Effector memory CD4-positive, alpha-beta T cell (primary cell): ENCODE measurements around the gene HCRTR1.

ENCODE experiments used
- DNase-seq, 3 donors: peaks; one replicate each; pipeline ENCODE4 v3.0.0-alpha.2; 2020
- H3K27ac ChIP-seq: 2 replicates; pipeline ENCODE4 v1.7.0; 2013; ENCODE audit warnings: mild to moderate bottlenecking, low read length, moderate library complexity; ENCODE audit not compliant: insufficient read depth, poor library complexity, severe bottlenecking
- H3K27me3 ChIP-seq: replicated peaks from 2 replicates; pipeline ENCODE4 v1.7.0; 2013; ENCODE audit warnings: mild to moderate bottlenecking, low read length; ENCODE audit not compliant: insufficient read depth, control insufficient read depth, poor library complexity, severe bottlenecking
- H3K36me3 ChIP-seq: 2 replicates; pipeline ENCODE4 v1.7.0; 2013; ENCODE audit warnings: mild to moderate bottlenecking, low read length, moderate library complexity; ENCODE audit not compliant: control insufficient read depth, insufficient read depth
- H3K4me1 ChIP-seq: 2 replicates; pipeline ENCODE4 v1.7.0; 2013; ENCODE audit warnings: low read length, mild to moderate bottlenecking; ENCODE audit not compliant: control insufficient read depth, insufficient read depth, poor library complexity, severe bottlenecking
- H3K4me3 ChIP-seq: 2 replicates; pipeline ENCODE4 v1.7.0; 2013; ENCODE audit warnings: low read length, low read depth, mild to moderate bottlenecking; ENCODE audit not compliant: insufficient read depth, poor library complexity, severe bottlenecking
- H3K9me3 ChIP-seq: 2 replicates; pipeline ENCODE4 v1.7.0; 2013; ENCODE audit warnings: mild to moderate bottlenecking, low read length, moderate library complexity; ENCODE audit not compliant: control insufficient read depth

The HCRTR1 gene

GRCh38 chr1:31627301-31627929 lies 9.9 kb downstream of the HCRTR1 start:
- Histone ChIP-seq H3K4me3 (no peak overlapping the region), H3K27me3 (no peaks in the 10 kb centered on the region), H3K36me3 (peaks cover 60% of the 10 kb centered on the region), H3K27ac (no peak overlapping the region), H3K4me1 (no peaks in the 10 kb centered on the region), H3K9me3 (no peaks in the 10 kb centered on the region)
- no peak for DNase-seq

DNA sequence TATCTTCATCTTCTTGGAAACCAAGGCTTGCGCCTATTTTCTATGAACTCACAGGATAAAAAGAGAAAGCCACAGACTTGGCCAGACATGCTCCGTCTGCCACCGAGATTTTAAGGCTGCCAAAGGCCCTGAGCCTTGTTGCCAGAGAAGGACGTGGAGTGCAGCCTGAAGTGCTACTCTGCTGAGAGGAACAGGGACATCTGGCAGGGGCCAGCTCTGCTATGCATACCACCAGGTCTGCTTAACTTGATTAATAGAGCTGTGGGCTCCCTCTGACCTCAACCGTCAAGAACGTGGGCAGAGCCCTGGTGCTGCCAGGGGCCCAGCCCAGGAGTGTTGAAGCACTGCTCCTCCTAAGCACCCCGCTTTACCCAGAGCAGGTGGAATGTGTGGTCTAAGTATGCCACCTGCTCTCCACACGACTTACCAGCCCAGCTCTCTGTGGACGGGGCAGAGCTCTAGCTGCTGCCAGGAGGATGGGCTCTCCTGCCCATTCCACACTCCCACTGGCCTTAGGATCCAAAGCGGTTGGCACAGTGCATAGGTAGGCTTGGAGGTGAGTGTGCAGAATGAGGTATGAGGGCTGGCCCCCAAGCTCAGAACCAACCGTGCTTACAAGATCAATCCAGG lies 10.6 kb downstream of the HCRTR1 start:
- Histone ChIP-seq H3K4me3 (no peak overlapping the region), H3K27me3 (no peaks in the 10 kb centered on the region), H3K36me3 (peaks cover 66% of the 10 kb centered on the region), H3K4me1 (no peaks in the 10 kb centered on the region), H3K9me3 (no peaks in the 10 kb centered on the region), H3K27ac (no peak overlapping the region)
- no peak for DNase-seq

DNA sequence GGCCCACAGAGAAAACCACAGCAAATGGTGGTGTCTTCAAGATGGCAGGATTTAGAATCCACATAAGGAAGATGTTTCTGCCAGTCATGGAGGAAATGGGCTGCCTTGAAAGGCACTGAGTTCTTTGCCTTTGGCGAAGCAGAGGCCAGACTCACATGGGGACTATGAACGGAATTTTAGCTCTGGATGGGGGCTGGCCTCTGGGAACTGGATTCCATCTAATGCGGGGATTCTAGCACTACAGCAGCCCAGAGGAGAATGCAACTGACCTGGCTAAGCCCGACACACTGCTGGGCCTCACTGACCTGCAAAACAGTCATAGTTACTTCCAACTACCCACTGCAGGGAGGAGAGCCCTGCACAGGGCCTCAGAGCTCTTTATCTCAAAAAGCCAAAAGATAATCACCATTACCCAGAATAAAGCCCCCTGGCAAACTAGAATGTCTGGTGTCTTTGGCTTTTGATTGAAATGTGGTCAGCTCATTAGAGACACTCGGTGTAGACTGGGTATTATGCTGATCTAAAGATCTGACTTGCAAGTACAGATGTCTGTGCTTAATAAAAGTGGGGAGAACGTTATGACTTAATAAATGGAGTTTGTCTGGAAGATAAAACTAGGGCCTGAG lies 11.6 kb downstream of the HCRTR1 start:
- Histone ChIP-seq H3K36me3 (peaks cover 73% of the 10 kb centered on the region), H3K27me3 (no peaks in the 10 kb centered on the region), H3K4me1 (no peaks in the 10 kb centered on the region), H3K27ac (no peak overlapping the region), H3K9me3 (no peaks in the 10 kb centered on the region), H3K4me3 (no peak overlapping the region)
- no peak for DNase-seq

- no peak overlapping the region for H3K4me3 ChIP-seq
- H3K9me3 ChIP-seq, result no peaks in the 10 kb centered on the region
- H3K36me3 ChIP-seq, result peaks cover 76% of the 10 kb centered on the region
- H3K27me3 ChIP-seq, result no peaks in the 10 kb centered on the region
- DNase-seq, result no peak
- H3K4me1 ChIP-seq, result no peaks in the 10 kb centered on the region
- H3K27ac ChIP-seq, result no peak overlapping the region
Measured at GRCh38 chr1:31632649-31633048, 15.2 kb downstream of the HCRTR1 start.

GRCh38 chr1:31633117-31633516 lies 15.6 kb downstream of the HCRTR1 start:
- Histone ChIP-seq H3K36me3 (peaks cover 72% of the 10 kb centered on the region), H3K4me3 (no peak overlapping the region)

GRCh38 chr1:31637915-31638673 lies 20.6 kb downstream of the HCRTR1 start:
- Histone ChIP-seq H3K27me3 (no peaks in the 10 kb centered on the region), H3K4me1 (no peaks in the 10 kb centered on the region), H3K27ac (no peak overlapping the region), H3K36me3 (peaks cover 22% of the 10 kb centered on the region), H3K4me3 (no peak overlapping the region), H3K9me3 (no peaks in the 10 kb centered on the region)
- DNase-seq, result no peak

More at GRCh38 chr1:31633117-31633516, 15.6 kb downstream of the HCRTR1 start:
- H3K4me1 ChIP-seq, result no peaks in the 10 kb centered on the region
- DNase-seq, result no peak
- no peaks in the 10 kb centered on the region for H3K27me3 ChIP-seq
- H3K27ac ChIP-seq, result no peak overlapping the region
- H3K9me3 ChIP-seq, result no peaks in the 10 kb centered on the region

DNA sequence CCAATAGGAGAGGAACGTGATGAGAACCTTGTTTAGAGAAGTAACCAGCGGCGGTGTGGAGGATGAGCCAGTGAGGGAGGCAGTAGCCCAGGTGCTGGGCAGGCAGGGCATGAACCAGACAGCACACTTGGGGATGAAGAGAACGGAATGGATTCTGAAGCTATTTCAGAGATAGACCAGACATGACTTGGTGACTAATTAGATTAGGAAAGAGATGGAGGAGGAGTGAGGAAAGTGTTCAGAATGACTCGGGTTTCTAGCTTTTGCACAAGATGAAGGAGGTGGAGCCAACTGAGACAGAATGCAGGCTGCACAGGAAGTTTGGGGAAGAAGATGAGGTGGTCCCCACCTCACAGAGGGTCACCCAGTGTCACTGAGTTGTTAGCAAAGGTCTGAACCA lies 22.1 kb downstream of the HCRTR1 start:
- DNase-seq, result no peak
- H3K4me1 ChIP-seq, result peaks cover 8% of the 10 kb centered on the region

DNA sequence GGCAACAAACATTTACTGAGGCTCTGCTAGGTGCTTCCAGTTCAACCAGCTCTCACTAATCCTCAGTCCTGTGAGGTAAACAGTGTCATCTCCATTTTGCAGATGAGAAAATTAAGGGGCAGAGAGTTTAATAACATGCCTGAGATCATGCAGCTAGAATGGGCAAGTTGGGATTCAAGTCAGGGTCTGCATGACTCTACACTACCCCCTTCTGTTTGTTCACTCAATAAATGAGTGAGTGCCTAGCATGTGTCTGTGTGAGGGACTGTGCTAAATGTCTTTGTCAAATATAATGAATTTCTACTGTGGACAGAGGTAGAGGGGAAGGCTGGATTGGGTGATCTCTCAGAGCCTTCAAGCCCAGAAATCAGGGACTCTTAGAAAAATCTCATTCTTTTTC lies 22.7 kb downstream of the HCRTR1 start:
- no peaks in the 10 kb centered on the region for H3K27me3 ChIP-seq
- H3K27ac ChIP-seq, result no peak overlapping the region
- peaks cover 9% of the 10 kb centered on the region for H3K36me3 ChIP-seq
- DNase-seq, result no peak
- H3K4me1 ChIP-seq, result peaks cover 8% of the 10 kb centered on the region
- H3K9me3 ChIP-seq, result no peaks in the 10 kb centered on the region
- no peak overlapping the region for H3K4me3 ChIP-seq

More for the DNA sequence above, 22.1 kb downstream of the HCRTR1 start:
- Histone ChIP-seq H3K36me3 (peaks cover 13% of the 10 kb centered on the region), H3K4me3 (no peak overlapping the region), H3K27me3 (no peaks in the 10 kb centered on the region), H3K9me3 (no peaks in the 10 kb centered on the region), H3K27ac (no peak overlapping the region)

- H3K27ac ChIP-seq, result no peak overlapping the region
- no peaks in the 10 kb centered on the region for H3K9me3 ChIP-seq
- H3K4me1 ChIP-seq, result peaks cover 8% of the 10 kb centered on the region
- H3K4me3 ChIP-seq, result no peak overlapping the region
- no peaks in the 10 kb centered on the region for H3K27me3 ChIP-seq
- DNase-seq, result no peak
- peaks cover 4% of the 10 kb centered on the region for H3K36me3 ChIP-seq
Measured at GRCh38 chr1:31640964-31641363, 23.5 kb downstream of the HCRTR1 start.

- Histone ChIP-seq H3K9me3 (no peaks in the 10 kb centered on the region), H3K4me3 (no peak overlapping the region), H3K27me3 (no peaks in the 10 kb centered on the region), H3K36me3 (peaks cover 4% of the 10 kb centered on the region), H3K27ac (no peak overlapping the region), H3K4me1 (peaks cover 8% of the 10 kb centered on the region)
- DNase-seq, result no peak
Measured at GRCh38 chr1:31642366-31642765, 24.9 kb downstream of the HCRTR1 start.
